ENCODE data around the gene KLF1. TPM values are rescaled to one million over a fixed set of nuclear protein-coding genes. Genes with fewer than 3 reads are reported as not detected.

Gene KLF1
- total RNA-seq, 4 donors from 2014 or later: not detected

DNA sequence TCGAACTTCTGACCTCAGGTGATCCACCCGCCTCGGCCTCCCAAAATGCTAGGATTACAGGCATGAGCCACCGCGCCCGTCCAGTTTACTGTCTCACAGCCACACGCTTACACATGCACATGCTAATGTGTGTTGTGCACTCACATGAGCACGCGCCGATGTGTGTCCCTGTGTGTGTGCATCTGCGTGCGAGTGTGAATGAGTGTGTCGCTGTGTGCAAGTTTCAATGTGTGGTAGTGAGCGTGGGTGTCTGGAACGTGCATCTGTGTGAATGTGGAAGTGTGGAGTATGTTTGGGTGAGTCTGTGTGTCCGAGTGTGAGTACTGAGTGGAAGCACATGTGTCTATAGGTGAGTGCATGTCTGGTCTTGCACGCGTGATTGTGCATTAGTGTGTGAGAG, 44.5 kb downstream of the KLF1 start:
- WGBS, 2 donors (ENCODE audit: low coverage in 1 of 2): 95 to 98% methylated on average over 6 to 8 of the region's 18 CpGs
- no peaks in the 10 kb centered on the region for H3K9me3 ChIP-seq
- ATAC-seq: no peak
- TF ChIP-seq POLR2AphosphoS5 (IDR thresholded peaks at IDR 0.05) (no peak), EP300 (IDR thresholded peaks at IDR 0.05) (no peak), POLR2A (IDR thresholded peaks at IDR 0.05) (no peak)
- TF ChIP-seq, protein P1, sequence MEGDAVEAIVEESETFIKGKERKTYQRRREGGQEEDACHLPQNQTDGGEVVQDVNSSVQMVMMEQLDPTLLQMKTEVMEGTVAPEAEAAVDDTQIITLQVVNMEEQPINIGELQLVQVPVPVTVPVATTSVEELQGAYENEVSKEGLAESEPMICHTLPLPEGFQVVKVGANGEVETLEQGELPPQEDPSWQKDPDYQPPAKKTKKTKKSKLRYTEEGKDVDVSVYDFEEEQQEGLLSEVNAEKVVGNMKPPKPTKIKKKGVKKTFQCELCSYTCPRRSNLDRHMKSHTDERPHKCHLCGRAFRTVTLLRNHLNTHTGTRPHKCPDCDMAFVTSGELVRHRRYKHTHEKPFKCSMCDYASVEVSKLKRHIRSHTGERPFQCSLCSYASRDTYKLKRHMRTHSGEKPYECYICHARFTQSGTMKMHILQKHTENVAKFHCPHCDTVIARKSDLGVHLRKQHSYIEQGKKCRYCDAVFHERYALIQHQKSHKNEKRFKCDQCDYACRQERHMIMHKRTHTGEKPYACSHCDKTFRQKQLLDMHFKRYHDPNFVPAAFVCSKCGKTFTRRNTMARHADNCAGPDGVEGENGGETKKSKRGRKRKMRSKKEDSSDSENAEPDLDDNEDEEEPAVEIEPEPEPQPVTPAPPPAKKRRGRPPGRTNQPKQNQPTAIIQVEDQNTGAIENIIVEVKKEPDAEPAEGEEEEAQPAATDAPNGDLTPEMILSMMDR (IDR thresholded peaks at IDR 0.05): no peak
- H3K27ac ChIP-seq: no peak overlapping the region
- no peak overlapping the region for H3K4me3 ChIP-seq
- no peaks in the 10 kb centered on the region for H3K36me3 ChIP-seq
- H3K27me3 ChIP-seq: peaks cover 94% of the 10 kb centered on the region
- peaks cover 0 to 30% (median 11%) of the 10 kb centered on the region in 3 donors for H3K4me1 ChIP-seq

GRCh38 chr19:12841094-12841493, 45.9 kb downstream of the KLF1 start:
- Histone ChIP-seq H3K36me3 (no peaks in the 10 kb centered on the region), H3K27ac (no peak overlapping the region), H3K27me3 (peaks cover 99% of the 10 kb centered on the region), H3K9me3 (no peaks in the 10 kb centered on the region), H3K4me3 (peak overlapping the region in 1 of 2 donors; percentile 28), H3K4me1 (peaks cover 0 to 25% (median 11%) of the 10 kb centered on the region in 3 donors)
- 2% methylated on average over 17 of the region's 29 CpGs; no CpG with 5 or more reads in 1 of the 2 donors for WGBS, 2 donors (ENCODE audit: low coverage in 1 of 2)
- TF ChIP-seq, protein P1 (IDR thresholded peaks at IDR 0.05): no peak
- TF ChIP-seq POLR2A (IDR thresholded peaks at IDR 0.05) (no peak), EP300 (IDR thresholded peaks at IDR 0.05) (no peak), POLR2AphosphoS5 (IDR thresholded peaks at IDR 0.05) (no peak)
- no peak for ATAC-seq

DNA sequence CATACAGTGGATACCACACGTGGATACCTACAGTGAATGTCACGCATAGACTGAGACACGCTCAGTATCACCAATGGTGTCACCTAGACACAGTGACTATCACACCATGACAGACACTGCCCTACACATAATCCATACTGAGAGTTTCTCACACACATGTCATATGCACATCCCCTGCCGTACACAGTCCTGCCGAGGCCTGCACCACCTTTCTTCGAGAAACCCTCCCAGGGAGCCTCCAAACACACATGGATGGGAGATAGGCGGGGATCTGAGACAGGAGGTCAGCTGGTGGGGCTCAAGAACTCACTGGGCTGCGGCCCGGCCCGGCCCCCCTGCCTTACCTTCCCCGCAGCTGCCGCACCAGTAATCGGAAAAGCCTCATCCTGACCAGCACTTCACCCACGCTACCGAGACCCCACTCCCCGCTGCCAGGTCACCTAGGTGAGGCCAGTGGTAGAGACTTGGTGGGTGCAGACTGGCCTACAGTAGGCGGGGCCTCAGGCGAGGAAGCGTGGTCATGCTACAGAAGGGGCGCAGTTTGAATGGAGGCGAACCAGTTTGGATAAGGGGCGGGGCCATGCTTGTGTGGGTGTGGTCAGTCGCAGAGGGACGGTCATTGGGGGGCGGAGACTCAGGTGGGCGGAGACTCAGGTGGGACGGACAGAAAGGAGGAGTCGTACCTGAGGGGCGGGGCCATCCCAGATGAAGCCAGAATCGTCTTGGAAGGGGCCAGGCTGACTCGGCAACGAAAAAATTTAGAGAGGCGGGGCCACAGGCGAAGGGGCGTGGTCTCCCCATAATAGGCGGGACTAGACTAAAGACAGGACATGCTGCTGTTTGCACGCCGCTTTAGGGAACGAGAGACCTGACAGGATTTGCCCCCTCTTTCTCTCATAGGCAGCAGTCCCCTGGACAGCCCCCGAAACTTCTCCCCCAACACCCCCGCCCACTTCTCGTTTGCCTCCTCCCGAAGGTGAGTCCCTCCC, 46.6 kb downstream of the KLF1 start:
- Histone ChIP-seq H3K9me3 (no peaks in the 10 kb centered on the region), H3K4me3 (peak overlapping the region in 1 of 2 donors; percentile 28), H3K4me1 (peaks cover 0 to 25% (median 11%) of the 10 kb centered on the region in 3 donors), H3K27ac (no peak overlapping the region), H3K27me3 (peaks cover 99% of the 10 kb centered on the region), H3K36me3 (no peaks in the 10 kb centered on the region)
- no peak for TF ChIP-seq POLR2A (IDR thresholded peaks at IDR 0.05)
- no peak for TF ChIP-seq EP300 (IDR thresholded peaks at IDR 0.05)
- no peak for TF ChIP-seq POLR2AphosphoS5 (IDR thresholded peaks at IDR 0.05)
- TF ChIP-seq, protein P1 (IDR thresholded peaks at IDR 0.05): no peak
- 9 to 16% methylated on average over 14 to 20 of the region's 43 CpGs for WGBS, 2 donors (ENCODE audit: low coverage in 1 of 2)
- ATAC-seq: no peak

DNA sequence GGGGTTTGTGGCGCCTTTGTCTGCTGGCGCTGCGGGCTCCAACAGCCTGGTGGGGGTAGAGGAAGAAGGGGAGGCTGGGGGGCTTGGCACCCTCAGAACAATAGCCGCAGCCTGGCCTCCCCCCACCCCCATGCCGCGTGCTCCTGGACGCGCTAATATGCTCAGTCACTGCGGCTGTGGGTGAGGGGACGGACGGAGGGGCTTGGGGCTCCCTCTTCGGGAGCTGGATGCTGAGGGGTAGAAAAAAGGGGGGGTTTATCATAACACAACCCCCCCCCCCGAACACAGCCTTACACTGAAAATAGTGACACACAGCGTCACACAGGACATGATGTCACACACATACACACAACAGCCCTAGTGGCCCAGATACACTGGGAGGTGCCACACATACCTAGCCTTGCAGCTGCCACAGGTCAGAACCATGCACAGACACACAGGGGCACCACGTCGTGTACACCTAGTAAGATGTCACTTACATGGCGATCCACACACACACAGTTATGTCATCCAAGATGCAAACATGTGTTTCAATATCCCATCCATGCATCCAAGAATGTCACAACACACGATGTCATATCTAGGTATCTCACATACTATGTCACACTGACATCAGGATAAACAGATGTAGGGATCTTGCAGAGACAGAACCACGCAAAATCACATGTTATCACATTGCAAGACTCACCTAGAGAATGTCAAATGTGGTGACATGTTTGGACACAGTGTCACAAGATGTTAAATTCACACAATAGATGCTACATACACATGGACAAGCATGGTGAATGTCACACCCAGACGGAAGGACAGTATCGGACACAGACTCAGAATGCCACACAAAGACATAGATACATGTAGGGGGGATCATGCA, 47.9 kb downstream of the KLF1 start:
- Histone ChIP-seq H3K4me3 (peak overlapping the region in 1 of 2 donors; percentile 39), H3K27me3 (peaks cover 100% of the 10 kb centered on the region), H3K4me1 (peaks cover 0 to 32% (median 14%) of the 10 kb centered on the region in 3 donors), H3K9me3 (no peaks in the 10 kb centered on the region), H3K36me3 (no peaks in the 10 kb centered on the region), H3K27ac (no peak overlapping the region)
- WGBS, 2 donors (ENCODE audit: low coverage in 1 of 2): 41 to 51% methylated on average over 4 to 5 of the region's 21 CpGs
- no peak for ATAC-seq
- TF ChIP-seq, protein P1 (IDR thresholded peaks at IDR 0.05): no peak
- TF ChIP-seq POLR2AphosphoS5 (IDR thresholded peaks at IDR 0.05) (no peak), POLR2A (IDR thresholded peaks at IDR 0.05) (no peak), EP300 (IDR thresholded peaks at IDR 0.05) (no peak)

All from gastroesophageal sphincter (tissue), 4 donors.